ENCODE data around the gene ANKUB1.
A peak's percentile ranks its signal among the peaks of the same experiment; 100 is the strongest.

Gene ANKUB1

GRCh38 chr3:149752788-149753136 is 39.6 kb downstream of the ANKUB1 start:
- no peak for DNase-seq

- peak; percentile 83 for DNase-seq
Observed at GRCh38 chr3:149752051-149752787, 40.1 kb downstream of the ANKUB1 start, which contains the start of gene COMMD2. Gene COMMD2 (minus strand): TSS chr3:149752489. CDS start chr3:149752444, 45 bp downstream.

- DNase-seq: no peak
Observed at GRCh38 chr3:149751551-149751950, 40.8 kb downstream of the ANKUB1 start.

GRCh38 chr3:149744606-149745005 is 47.7 kb downstream of the ANKUB1 start:
- DNase-seq: no peak

- no peak for DNase-seq
Observed at GRCh38 chr3:149744151-149744550, 48.2 kb downstream of the ANKUB1 start.

GRCh38 chr3:149739396-149739795 is 53.0 kb downstream of the ANKUB1 start:
- DNase-seq: no peak

GRCh38 chr3:149738876-149739275 is 53.5 kb downstream of the ANKUB1 start:
- DNase-seq: no peak

- no peak for DNase-seq
Observed at GRCh38 chr3:149736953-149737205, 55.5 kb downstream of the ANKUB1 start.

- DNase-seq: no peak
Observed at GRCh38 chr3:149736175-149736952, 56.0 kb downstream of the ANKUB1 start.

GRCh38 chr3:149732234-149732633 is 60.1 kb downstream of the ANKUB1 start:
- no peak for DNase-seq

- no peak for DNase-seq
Observed at GRCh38 chr3:149727656-149728055, 64.7 kb downstream of the ANKUB1 start.

GRCh38 chr3:149726716-149727407 is 65.5 kb downstream of the ANKUB1 start:
- DNase-seq: no peak

- no peak for DNase-seq
Observed at GRCh38 chr3:149723781-149724180, 68.6 kb downstream of the ANKUB1 start.

- no peak for DNase-seq
Observed at GRCh38 chr3:149720918-149721317, 71.4 kb downstream of the ANKUB1 start.

GRCh38 chr3:149717391-149718056 is 74.8 kb downstream of the ANKUB1 start:
- DNase-seq: peak; percentile 19

- no peak for DNase-seq
Observed at GRCh38 chr3:149716984-149717383, 75.4 kb downstream of the ANKUB1 start.

- no peak for DNase-seq
Observed at GRCh38 chr3:149715247-149715646, 77.1 kb downstream of the ANKUB1 start.

GRCh38 chr3:149713730-149714654 is 78.4 kb downstream of the ANKUB1 start:
- no peak for DNase-seq
